GM21786 (cell line): ENCODE results near the gene MAPK7.

Source experiments
- ATAC-seq: cut with Tn5 transposase; IDR thresholded peaks from one replicate; pipeline ENCODE4 v1.9.1; 2021; ENCODE audit not compliant: unreplicated experiment

The MAPK7 gene

GRCh38 chr17:19392303-19392702 lies 14.0 kb downstream of the MAPK7 start:
- no peak for ATAC-seq

GRCh38 chr17:19397556-19398041 lies 19.3 kb downstream of the MAPK7 start:
- no peak for ATAC-seq

DNA sequence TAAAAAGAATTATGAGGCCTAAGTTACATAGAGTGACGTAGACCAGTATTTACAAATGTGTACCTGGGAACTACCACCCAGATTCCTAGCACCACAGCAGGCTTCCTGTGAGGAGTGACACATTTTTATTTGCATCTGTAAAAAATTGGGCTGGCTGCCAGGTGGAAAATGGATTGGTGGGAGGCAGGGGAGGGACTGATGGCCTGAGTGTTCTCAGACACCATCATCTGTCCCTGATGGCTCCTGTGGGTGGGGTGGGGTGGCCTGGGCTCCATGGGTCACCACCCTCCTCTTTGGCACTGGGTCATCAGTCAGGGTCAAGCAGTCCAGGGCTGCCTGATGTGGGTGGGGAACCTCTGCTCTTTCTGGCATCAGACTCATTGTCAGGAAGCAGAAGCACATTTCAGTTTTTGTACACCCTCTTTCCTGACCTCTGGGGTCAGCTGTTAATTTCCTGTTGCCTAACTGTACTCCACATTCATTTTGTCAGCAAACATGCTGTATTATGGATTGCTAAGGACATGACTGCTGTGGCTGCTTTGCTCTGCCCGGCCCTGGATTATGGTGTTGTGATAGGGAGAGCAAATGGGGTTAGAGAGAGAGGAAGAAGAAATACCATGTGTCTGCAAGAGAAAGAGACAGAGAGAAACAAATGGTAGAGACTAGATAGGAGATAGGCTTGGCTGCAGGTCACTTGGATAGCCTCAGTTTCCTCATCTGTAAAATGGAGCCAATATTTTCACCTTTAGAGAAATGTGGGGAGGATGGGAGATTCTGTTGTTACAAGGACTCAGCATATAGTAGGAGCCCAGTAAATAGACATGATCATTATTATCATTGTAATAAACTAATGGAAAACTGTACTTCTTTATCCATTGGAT lies 20.2 kb downstream of the MAPK7 start:
- ATAC-seq, result no peak

- no peak for ATAC-seq
Measured at GRCh38 chr17:19399750-19400450, 21.6 kb downstream of the MAPK7 start.

GRCh38 chr17:19401321-19402010 lies 23.2 kb downstream of the MAPK7 start:
- no peak for ATAC-seq

GRCh38 chr17:19402171-19402570 lies 23.9 kb downstream of the MAPK7 start:
- ATAC-seq, result no peak

DNA sequence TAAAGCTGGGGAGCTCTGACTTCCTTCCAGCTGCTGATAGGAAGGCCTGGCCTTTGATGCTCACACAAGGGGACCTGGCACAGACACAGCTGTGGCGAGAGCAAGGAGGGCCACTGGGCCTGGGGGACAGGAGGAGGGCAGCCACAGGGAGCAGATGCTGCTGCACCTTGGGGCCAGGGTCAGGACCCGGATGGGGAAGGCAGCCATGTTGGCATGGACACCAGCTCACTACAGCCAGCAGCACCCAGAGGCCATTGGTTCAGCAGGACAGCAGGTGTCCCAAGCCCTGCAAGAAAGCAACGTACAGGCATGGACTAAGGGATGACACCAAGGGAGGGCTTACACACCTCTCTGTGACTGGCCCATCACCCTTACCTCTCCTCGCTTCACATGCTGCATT lies 24.7 kb downstream of the MAPK7 start:
- ATAC-seq, result no peak

GRCh38 chr17:19404264-19404663 lies 26.0 kb downstream of the MAPK7 start:
- no peak for ATAC-seq

- no peak for ATAC-seq
Measured at GRCh38 chr17:19405114-19405513, 26.8 kb downstream of the MAPK7 start.

DNA sequence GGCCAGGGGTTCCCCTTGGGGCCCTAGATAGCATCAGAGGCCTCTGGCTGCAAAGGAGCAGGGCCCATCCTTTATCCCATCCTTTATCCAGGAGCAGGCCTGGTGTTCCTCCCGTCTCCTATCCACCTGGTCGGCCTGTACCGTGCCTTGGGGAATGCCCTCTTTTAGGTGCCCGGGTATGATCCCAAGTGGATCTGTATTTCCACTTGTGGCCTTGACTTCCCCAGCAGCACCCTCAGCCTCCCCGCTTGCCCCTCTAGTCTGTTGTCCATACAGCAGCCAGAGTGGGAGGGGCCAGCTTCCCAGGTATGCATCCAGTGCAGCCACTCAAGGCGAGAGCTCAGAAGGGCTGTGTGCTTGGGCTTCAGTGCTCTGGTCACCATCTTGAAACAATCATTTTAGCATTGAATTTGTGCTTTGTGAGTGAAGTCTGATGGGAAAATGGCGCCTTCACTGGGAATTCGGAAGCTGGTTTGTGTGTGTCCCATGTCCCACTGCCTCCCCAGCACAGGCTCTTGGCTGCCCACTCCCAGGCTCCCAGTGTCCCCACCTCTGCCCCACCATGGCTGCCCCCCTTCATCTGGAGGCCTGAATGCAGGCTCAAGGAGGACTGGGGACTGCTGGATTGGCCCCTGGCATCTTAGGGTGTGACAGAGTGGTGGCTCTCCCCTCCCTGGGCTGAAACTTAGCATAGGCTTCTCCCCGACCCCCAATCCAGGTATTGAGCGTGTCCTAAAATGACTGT lies 29.5 kb downstream of the MAPK7 start:
- no peak for ATAC-seq

- no peak for ATAC-seq
Measured at GRCh38 chr17:19408346-19408710, 30.0 kb downstream of the MAPK7 start.

DNA sequence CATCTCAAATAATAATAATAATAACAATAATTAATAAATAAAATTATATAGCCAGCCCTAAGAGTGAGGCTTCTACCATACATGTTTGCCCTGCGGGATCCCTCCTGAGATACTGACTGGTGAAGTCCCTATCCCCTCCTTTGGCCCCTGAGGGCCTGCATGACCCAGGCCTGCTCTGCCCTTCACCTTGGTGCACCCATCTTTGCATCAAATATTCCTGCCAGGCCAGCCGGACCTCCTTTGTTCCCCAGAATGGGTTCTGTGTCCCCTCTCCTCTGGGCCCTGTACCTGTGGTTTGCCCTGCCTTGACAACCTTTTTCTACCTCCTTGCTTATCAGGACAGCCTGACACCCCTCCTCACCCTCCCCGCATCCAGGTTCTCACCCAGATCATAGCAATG lies 30.8 kb downstream of the MAPK7 start:
- no peak for ATAC-seq

- ATAC-seq, result no peak
Measured at GRCh38 chr17:19409509-19409908, 31.2 kb downstream of the MAPK7 start.

DNA sequence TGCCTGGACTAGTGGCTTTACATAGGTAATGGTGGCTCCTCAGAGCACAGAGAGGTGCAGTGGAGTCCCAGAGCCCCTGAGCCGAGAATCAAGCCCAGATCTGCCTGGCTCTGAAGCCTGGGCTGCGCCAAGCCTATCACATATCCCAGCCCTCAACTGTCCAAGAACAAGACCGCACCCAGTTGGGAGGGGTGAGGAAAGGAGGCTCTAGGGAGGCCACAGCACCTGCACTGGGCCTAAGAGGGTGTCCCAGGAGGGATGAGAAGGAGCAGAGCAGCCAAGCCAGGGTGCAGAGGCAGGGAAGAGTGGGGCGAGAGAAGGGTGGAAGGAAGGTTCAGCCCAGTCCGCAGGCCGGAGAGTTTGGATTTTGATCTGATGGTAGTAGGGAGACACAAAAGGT lies 31.8 kb downstream of the MAPK7 start:
- no peak for ATAC-seq

DNA sequence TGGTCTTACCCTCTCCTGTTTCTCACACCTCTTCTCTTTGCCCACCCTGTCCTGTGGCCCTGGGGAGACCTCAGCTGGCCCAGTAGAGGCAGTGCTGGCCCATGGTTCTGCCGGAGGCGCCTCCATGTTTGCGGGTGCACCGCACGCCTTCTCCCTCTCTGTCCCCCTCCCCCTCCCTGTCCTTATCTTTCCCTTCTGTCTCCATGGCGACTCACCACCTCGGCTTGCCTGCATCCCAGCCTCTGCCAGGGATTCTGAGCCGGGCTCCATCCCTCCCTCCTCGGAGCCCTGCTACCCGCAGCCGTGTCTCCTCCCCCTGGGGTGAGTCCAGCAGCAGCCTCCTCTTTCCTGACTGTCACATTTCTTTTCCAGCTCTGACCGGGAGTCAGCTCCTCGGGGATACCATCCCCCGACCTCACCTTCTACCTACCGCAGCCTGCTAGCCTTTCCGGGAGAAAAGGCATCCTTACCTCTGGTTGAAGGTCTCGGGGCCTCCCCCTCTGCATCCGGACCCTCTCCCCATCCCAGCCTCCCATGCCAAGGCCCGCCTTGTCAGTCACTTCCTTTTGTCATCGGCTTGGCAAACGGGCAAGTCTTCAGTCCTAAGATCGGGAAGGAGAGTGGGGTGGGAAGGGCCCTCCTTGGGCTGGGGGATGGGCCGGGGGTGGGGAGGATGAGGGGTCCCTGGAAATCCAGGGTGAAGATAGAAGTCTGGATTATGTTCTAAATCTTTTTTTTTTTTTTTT lies 32.8 kb downstream of the MAPK7 start, which contains the start of gene RNF112:
Gene RNF112 (plus strand): TSS at position 358 of the 746 bp plus-strand sequence. CDS start 177 bp downstream, at position 535.
- ATAC-seq, result no peak

GRCh38 chr17:19411631-19412030 lies 33.3 kb downstream of the MAPK7 start:
- no peak for ATAC-seq

DNA sequence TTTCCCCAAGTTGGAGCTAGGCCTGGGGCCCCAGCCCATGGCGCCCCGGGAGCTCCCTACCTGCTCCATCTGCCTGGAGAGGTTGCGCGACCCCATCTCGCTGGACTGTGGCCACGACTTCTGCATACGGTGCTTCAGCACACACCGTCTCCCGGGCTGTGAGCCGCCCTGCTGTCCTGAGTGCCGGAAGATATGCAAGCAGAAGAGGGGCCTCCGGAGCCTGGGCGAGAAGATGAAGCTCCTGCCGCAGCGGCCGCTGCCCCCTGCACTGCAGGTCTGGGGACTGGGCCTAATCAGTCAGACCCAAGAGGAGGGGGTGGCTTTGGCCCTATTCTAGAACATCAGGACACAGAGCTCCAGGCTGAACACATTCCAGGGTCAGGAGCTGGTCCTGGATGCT lies 34.2 kb downstream of the MAPK7 start:
- no peak for ATAC-seq

GRCh38 chr17:19412984-19413383 lies 34.7 kb downstream of the MAPK7 start:
- no peak for ATAC-seq

DNA sequence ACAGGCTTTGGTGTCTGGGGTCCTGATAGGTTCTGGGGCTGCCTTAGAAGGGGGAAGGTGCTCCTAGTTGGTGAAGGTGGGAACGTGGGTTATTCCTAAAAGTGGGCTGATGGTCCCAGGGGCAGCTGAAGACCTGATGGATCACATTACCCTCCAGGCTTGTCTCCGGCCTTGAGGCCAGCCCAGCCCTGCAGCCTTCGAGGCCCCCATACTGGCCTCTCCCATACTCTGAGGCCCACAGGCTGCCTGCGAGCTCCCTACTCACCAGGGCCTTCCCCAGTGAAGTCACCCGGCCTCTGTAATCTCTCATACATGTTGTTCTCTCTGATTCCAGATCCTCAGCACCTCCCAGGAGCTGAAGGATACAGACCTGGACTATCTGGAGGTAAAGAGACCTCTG lies 35.5 kb downstream of the MAPK7 start:
- no peak for ATAC-seq
